Sigmoid colon (tissue), 4 donors: ENCODE results near the gene OR6S1.

Source experiments
- POLR2A ChIP-seq, 2 donors: fragments of 450-650 bp; IDR thresholded peaks; one replicate each; pipeline ENCODE4 v1.6.1; 2016; ENCODE audit warnings: antibody characterized with exemption in 2 of 2, mild to moderate bottlenecking in 2 of 2, moderate library complexity in 2 of 2
- POLR2AphosphoS5 ChIP-seq, 4 donors: sonication (generic); formaldehyde crosslinking; IDR thresholded peaks; one replicate each; pipeline ENCODE4 v1.6.1; 2017; ENCODE audit warnings: antibody characterized with exemption in 4 of 4
- TF ChIP-seq, protein P1 (sequence below), 4 experiments: fragments of 450-650 bp in 3 of 4; fragments of 200-600 bp in 1 of 4; IDR thresholded peaks; one replicate each; pipeline ENCODE4 v1.5.1; 2016 to 2019; ENCODE audit warnings: antibody characterized with exemption in 4 of 4, mild to moderate bottlenecking in 3 of 4, moderate library complexity in 2 of 4

DNA sequence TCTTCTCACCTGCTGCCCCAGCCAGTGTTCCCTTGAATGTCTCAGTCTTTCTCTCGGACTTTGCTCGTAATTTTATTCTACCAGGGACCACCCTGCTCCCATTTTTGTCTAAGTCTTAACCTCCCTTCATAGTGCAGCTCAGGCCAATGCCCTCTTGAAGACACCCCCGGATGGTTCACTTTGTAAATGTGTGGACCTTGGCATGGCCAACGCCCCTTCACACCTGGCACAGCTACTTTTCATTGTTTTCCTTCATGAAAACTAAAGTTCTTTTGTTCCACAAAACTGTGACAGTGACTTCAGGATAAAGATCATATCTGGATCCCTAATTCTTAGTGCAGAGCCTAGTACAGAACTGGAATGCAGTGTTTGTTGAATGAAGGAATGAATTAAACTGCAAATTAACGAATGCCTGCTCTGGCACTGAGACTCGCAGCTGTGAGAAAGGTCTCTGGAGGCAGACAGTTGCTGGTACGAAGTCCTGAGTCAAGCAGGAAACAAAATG lies 39.4 kb upstream of the OR6S1 start:
- no peak for TF ChIP-seq POLR2AphosphoS5 (IDR thresholded peaks at IDR 0.05)
- TF ChIP-seq, protein P1, sequence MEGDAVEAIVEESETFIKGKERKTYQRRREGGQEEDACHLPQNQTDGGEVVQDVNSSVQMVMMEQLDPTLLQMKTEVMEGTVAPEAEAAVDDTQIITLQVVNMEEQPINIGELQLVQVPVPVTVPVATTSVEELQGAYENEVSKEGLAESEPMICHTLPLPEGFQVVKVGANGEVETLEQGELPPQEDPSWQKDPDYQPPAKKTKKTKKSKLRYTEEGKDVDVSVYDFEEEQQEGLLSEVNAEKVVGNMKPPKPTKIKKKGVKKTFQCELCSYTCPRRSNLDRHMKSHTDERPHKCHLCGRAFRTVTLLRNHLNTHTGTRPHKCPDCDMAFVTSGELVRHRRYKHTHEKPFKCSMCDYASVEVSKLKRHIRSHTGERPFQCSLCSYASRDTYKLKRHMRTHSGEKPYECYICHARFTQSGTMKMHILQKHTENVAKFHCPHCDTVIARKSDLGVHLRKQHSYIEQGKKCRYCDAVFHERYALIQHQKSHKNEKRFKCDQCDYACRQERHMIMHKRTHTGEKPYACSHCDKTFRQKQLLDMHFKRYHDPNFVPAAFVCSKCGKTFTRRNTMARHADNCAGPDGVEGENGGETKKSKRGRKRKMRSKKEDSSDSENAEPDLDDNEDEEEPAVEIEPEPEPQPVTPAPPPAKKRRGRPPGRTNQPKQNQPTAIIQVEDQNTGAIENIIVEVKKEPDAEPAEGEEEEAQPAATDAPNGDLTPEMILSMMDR (IDR thresholded peaks at IDR 0.05) = no peak
- TF ChIP-seq POLR2A (IDR thresholded peaks at IDR 0.05) = no peak
